NT2/D1 (cell line): Measurements from ENCODE around the gene AKT3.

Experiments
- SUZ12 ChIP-seq: IDR thresholded peaks from 2 replicates; pipeline ENCODE4 v1.6.1; 2011; ENCODE audit not compliant: insufficient read length, insufficient read depth; ENCODE audit errors: extremely low read depth
- YY1 ChIP-seq: IDR thresholded peaks from 2 replicates; pipeline ENCODE4 v1.6.1; 2011; ENCODE audit not compliant: insufficient read length, insufficient read depth
- ZNF274 ChIP-seq: IDR thresholded peaks from 2 replicates; pipeline ENCODE4 v1.6.1; 2011; ENCODE audit warnings: mild to moderate bottlenecking, low read depth, low read length

- TF ChIP-seq SUZ12 (no peak), YY1 (no peak), ZNF274 (no peak)
These were observed 295.4 kb downstream of the AKT3 start for GRCh38 chr1:243554686-243555085.
